UCSD-AML1 (cell line): ENCODE data around the gene KHK.
A peak's percentile ranks its signal among the peaks of the same experiment; 100 is the strongest.
"Not testable (repeated sequence)": the region's sequence is repeated elsewhere in the genome, so short reads cannot be mapped to it uniquely, and the experiment has no call there.

ENCODE experiments used
- DNase-seq: peaks from one replicate; lab custom pipeline; 2025; ENCODE audit not compliant: unreplicated experiment; lab: John Stamatoyannopoulos, UW

KHK gene

DNA sequence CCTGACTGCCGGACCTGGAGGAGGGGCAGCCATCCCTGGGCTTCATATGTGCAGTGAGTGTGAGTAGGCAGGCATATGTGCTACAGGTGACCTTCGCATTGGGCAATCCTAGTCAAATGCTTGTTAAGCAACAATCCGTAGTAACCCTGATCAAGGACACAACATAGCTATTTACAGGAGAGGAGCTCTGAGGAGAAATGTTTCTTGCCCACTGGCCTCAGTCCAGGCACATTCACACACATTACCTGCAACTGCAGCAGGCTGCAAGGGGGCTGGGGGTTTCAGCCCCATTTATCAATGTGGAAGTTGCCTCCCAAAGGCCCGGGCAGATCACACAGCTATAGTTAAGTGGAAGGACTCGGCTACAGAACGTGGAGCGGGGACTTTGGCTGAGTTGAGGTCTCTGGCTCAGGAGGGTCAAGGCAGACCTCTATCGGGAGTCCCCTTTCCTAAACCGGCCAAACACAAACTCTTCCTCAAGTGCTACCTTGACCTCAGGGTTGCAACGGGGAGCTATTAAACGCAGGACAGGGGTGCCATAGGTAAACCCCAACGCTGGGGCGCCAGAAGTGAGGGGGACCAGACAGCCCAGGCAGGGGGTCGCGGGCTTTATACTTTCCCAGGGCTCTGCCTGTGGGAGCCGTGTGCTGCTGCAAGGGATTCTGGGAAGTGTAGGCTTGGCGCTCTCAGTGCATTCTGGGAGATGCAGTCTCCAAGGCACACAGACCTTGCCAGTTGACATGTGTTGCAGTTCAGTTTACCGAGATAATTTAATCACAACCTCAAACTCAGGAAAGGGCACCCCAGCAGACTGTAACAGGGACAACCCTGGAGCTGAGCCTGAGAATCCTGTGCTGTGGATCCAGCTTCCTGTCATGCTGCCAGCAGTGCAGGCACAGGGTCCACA lies 9.4 kb downstream of the KHK start:
- peak; percentile 50 for DNase-seq

DNA sequence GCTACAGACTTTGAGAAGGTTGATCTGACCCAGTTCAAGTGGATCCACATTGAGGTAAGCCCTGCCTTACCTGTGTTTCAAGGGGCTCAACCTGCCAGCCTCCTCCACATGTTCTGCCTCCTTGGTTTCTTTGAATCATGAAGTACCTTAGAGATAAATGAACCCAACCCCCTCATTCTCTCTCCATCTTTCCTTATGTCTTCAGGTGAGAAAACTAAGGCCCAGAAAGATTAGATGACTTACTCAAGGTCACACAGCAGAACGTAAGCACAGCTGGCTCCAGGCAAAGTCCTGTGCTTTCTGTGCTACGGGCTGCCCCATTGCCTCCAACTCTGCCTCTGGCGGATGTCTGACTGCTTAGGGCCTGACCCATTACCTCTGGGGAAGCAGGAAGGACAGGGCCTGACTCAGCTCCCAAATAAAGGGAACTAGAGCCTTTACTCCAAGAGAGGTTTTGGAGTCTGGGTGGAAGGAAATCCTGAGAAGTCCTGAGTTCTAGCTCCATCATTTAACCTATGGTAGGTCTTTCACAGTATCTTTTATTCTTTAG lies 10.3 kb downstream of the KHK start:
- DNase-seq: peak; percentile 22

DNA sequence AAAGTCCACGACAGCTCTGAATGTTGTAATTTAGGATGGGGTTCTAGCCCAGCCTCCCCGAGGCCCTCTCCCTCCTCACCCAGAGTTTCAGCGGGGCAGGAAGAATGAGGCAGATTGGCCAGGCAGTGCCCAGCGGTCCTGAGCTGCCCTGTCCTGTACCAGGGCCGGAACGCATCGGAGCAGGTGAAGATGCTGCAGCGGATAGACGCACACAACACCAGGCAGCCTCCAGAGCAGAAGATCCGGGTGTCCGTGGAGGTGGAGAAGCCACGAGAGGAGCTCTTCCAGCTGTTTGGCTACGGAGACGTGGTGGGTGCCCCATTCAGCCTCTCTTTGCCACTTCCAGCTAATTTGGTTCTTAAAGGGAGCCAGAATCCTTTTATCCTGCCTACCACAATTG lies 10.8 kb downstream of the KHK start:
- DNase-seq: no peak

DNA sequence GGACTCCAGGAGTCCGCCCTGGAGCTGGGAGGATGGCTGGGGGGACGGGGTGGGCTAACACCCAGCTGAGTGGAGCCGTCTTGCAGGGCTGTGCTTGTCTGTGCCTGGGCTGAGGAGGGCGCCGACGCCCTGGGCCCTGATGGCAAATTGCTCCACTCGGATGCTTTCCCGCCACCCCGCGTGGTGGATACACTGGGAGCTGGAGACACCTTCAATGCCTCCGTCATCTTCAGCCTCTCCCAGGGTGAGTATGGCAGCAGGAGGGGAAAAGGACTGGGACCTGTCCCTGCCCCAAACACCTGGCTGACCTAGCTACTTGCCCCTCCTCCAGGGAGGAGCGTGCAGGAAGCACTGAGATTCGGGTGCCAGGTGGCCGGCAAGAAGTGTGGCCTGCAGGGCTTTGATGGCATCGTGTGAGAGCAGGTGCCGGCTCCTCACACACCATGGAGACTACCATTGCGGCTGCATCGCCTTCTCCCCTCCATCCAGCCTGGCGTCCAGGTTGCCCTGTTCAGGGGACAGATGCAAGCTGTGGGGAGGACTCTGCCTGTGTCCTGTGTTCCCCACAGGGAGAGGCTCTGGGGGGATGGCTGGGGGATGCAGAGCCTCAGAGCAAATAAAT lies 12.9 kb downstream of the KHK start:
- DNase-seq: no peak

DNA sequence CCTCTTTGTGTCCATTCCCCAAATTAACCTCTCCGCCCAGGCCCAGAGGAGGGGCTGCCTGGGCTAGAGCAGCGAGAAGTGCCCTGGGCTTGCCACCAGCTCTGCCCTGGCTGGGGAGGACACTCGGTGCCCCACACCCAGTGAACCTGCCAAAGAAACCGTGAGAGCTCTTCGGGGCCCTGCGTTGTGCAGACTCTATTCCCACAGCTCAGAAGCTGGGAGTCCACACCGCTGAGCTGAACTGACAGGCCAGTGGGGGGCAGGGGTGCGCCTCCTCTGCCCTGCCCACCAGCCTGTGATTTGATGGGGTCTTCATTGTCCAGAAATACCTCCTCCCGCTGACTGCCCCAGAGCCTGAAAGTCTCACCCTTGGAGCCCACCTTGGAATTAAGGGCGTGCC lies 13.5 kb downstream of the KHK start:
- DNase-seq: no peak

DNA sequence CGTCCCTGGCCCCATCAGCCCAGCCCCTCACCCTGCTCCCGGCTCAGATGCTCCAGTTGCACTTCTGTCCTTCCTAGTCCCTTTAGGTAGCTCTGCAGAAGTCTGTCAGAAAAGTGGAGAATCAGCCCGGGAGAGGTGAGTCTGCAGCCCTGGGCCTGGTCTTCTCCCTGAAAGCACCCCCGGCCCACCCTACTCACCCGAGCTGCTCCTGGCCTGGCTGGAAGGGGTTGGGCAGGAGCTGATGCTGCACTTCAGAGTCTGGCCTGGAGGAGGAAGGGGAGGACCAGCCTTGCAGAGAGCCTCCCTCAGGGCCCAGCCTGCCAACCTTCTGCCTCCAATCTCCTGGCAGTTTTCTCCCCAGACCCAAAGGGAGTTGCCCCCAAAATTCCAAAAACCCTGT lies 15.8 kb downstream of the KHK start:
- DNase-seq: no peak

DNA sequence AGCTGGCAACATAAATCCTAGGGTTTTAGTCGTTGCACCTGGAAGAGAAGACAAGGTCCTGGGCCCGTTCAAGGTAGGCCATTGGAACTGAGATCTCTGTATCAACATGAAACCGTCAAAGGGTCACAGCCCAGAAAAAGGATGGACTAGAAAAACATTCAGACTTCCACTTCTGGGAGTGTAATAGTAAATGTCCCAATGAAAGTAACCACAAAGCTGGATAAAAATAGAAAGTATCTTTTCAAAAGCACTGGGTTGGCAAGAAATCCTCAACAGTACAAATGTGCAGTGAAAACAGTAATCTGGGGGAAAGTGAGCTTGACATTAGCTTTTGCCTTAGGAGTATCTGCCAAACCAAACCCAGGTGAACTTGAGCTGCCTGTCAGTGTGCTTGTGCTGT lies 19.4 kb downstream of the KHK start:
- no peak for DNase-seq

DNA sequence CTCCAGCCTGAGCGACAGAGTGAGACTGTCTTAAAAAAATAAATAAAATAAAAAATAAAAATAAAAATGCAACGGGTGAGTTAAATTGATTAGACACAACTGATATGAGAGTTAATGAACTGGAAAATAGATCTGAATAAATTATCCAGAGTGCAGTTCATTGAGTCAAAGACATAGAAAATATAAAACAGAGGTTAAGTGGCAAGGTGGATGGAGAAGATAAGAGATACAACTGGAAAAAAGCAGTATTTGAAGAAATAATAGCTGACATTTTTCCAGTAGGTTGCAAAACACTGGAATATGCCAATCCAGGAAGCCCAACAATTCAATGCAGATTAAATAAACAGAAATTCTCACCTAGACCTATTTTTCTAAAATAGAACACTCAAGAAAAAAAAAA lies 21.6 kb downstream of the KHK start:
- DNase-seq: no peak

DNA sequence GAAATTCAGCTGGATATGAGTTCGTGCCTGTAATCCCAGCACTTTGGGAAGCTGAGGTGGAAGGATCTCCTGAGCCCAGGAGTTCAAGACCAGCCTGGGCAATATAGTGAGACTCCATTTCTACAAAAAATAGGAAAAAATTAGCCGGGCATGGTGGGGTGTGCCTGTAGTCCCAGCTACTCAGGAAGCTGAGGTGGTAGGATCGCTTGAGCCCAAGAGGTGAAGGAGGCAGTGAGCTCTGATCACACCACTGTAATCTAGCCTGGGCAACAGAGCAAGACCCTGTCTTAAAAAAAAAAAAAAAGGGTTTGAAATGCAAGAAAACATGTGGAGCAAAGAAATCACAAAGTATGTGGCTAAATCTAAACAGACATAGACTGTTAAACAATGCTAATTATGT lies 22.5 kb downstream of the KHK start:
- no peak for DNase-seq

DNA sequence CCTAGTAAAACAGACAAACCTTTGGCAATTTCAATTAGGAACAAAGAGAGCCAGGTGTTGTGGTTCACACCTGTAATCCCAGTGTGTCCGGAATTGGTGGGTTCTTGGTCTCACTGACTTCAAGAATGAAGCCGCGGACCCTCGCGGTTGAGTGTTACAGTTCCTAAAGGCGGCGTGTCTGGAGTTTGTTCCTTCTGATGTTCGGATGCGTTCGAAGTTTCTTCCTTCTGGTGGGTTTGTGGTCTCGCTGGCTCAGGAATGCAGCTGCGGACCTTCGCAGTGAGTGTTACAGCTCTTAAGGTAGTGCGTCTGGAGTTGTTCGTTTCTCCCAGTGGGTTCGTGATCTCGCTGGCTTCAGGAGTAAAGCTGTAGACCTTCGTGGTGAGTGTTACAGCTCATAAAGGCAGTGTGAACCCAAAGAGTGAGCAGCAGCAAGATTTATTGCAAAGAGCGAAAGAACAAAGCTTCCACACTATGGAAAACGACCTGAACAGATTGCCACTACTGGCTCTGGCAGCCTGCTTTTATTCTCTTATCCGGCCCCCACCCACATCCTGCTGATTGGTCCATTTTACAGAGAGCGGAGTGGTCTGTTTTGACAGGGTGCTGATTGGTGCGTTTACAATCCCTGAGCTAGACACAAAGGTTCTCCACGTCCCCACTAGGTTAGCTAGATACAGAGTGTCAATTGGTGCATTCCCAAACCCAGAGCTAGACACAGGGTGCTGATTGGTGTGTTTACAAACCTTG lies 24.2 kb downstream of the KHK start:
- DNase-seq: not testable (repeated sequence)

DNA sequence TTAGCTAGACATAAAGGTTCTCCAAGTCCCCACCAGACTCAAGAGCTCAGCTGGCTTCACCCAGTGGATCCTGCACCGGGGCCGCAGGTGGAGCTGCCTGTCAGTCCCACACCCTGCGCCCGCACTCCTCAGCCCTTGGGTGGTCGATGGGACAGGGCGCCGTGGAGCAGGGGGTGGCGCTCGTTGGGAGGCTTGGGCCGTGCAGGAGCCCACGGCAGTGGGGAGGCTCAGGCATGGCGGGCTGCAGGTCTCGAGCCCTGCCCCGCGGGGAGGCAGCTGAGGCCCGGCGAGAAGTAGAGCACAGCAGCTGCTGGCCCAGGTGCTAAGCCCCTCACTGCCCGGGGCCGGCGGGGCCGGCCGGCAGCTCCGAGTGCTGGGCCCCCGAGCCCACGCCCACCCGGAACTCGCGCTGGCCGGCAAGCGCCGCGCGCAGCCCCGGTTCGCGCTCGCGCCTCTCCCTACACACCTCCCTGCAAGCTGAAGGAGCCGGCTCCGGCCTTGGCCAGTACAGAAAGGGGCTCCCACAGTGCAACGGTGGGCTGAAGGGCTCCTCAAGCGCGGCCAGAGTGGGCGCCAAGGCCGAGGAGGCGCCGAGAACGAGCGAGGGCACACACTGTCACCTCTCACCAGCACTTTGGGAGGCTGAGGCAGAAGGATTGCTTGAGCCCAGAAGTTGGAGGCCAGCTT lies 25.0 kb downstream of the KHK start:
- not testable (repeated sequence) for DNase-seq

DNA sequence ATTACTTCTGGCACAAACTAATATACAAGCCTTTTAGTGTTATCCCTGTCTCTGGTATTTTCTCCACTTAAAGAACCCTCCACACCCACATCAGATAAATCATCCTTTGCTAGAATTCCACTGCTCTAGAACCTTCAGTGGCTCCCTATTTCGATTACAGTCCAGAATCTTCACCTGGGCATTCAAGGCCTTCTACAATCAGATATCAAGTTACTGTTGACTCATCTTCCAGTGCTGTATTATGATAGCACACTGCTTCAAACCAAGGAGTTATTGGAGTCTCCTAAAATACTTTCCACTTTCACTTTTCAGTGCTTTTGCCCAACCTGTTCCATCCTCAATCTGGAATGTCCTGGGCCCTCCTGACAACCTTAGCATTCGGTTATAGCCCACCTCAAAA lies 28.9 kb downstream of the KHK start:
- no peak for DNase-seq

DNA sequence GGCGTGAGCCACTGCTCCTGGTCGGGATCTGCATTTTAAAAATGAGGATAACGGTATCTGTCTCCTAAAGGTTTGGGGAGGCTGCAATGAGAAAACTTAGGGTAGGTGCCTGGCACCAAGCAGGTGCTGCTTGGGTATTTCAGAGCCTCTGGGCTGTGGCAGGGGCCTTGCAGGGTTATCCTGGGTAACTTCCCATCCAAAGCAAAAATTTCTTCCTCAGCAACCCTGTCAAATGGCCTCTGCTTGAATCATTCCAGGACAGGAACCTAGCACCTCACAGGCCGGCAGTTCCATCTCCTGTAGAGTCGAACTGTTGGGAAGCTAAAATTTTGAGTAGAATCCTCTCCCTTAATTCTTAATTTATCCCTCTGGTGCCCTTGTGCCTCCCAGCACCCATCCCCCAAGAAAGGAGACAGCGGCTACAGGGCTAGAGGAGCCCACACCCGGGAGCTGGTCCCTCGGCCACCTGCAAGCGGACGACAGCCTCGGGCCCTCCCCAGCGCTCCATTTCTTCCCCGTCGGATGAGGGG lies 31.5 kb downstream of the KHK start:
- DNase-seq: no peak

DNA sequence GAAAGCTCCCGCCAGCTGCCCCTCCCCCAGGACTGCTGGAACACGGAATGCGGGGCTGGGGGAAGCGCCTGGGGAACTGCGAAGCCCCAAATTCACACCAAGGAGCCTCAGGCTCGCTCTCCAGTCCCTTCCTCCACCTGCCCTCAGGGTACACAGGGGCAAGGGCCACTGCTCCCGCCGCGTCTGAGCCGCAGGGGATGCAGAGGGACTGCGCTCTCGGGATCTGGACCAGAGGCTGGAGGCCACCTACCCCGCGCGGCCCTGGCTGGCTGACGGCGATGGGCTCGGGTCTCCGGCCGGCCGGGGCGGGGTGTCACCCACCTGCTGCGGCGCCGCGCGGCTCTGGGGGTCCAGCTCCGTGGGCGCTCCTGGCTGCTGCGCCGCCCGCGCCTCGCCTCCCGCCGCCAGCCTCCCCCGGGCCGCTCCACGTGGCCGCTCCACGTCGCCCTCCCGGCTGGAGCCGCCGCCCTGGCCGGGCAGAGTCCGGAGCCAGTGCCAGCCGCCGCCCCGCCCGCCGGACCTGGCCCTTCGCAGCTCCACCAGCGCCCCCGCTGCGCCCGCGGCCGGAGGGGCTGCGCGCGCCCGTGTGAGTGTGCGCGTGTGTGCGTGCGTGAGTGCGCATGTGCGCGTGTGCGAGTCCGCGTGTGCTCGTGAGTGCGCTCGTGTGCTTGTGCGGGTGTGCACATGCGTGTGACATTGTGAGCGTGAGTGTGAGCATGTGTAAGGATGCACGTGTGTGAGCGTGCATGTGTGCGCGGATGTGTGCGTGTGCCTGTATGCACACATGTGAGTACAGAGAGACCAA lies 32.2 kb downstream of the KHK start, which contains the start of gene CGREF1:
CGREF1 (minus strand) TSS at position 604 of the 805 bp plus-strand sequence. CDS start 14,762 bp downstream, outside the sequence.
- DNase-seq: no peak

DNA sequence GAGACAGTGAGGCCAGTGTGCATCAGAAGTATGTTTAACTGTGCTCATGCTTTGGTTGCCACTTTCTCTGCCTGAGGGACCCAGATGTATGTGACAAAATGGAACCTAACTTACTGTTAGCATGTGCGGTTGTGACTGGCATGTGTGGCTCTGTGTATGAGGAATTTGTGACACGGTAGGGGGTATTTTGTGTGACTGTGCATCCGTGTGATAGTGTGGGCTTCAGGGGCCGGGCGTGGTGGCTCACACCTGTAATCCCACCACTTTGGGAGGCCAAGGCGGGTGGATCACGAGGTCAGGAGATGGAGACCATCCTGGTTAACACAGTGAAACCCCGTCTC lies 32.7 kb downstream of the KHK start:
- DNase-seq: not testable (repeated sequence)

DNA sequence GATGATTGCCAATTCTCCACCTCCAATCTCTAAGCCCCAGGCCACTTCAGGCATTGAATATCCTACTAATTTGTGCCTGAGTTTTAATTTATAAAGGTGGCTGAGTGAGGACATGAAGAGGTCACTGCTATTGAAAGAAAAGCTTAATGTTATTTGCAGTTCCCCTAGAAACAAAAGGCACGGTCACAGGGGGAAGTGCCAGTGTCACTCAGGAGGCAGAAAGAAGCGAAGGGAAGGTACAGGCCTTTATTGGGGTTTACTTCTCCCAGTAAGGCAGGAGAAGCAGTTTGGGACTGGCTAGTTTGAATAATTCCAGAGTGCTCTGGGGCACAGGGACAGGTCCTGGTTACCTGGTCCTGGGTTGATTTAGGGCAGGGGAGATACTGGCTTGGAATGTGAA lies 35.3 kb downstream of the KHK start:
- no peak for DNase-seq

DNA sequence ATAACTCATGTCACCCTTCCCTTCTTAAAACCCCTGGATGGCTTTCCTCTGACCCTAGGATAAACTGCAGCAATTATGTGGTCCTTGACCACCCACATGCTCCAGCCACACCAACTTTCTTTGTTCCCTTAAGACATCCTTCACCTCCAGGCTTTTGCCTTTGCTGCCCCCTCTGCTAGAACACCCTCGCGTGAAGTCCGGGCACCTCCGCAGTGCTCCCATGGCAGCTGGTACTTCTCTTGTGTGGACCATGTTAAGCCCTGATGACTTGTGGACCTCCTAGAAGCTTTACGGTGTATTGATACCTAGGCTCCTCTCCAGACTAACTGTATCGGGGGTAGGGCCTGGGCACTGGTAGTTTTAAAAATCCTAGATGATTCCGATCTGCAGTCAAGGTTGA lies 36.2 kb downstream of the KHK start:
- no peak for DNase-seq

DNA sequence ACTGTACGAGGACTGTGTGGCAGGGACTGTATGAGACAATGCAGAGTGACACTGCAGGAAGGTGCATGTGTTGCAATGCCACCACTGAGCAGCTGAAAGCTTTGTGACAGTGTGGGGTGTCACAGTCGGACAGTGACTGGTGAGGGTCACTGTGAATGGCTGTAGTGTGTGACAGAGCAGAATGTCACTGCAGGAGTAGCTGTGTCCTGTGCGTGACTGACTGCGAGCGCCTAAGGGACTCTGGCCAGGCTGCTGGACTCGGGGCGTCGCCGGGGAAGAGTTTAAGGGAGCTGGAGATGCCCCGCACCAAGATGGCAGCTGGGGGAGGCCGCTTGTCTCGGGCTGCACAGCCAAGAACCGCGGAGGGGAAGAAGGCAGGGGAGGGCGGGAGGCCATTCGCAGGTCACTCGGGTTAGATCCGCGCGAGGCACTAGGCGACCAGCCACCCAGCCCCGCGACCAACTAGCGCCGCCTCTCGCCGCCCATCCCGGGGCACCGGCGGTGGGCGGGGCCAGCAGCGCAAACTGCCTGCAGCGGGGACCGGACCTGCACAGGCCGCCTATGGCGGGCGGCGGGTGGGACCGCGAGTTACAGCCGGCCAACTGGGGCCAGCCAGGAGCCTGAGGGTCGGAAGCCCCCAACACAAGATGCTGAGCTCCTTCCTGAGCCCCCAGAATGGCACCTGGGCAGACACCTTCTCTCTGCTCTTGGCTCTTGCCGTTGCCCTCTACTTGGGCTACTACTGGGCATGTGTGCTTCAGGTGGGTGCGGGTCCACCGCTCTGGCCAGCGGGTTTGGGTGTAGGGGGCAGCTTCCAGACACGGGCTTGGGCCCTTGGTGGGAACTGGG lies 37.0 kb downstream of the KHK start, which contains the start of gene ABHD1:
ABHD1 (plus strand) TSS at position 514 of the 849 bp plus-strand sequence; CDS start at position 648, 134 bp downstream.
- DNase-seq: peak; percentile 34

DNA sequence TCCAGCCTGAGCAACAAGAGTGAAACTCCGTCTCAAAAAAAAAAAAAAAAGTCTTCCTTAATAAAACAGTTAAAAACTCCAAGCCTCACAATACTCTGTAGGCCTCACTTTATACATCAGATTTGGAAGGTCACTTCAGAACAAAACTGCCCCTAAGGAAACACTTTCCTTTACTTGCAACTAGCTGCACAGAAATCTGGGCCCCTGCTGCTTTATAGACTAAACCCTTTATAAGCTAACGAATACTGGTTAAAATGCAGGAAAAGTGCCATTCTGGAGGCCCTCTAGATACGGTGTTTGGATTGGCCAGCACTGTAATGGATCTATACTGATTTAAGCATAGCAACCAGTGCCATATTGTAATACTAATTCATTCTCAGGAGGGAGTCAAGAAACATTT lies 38.5 kb downstream of the KHK start:
- no peak for DNase-seq
